ENCODE results near the gene CAPN8.

Gene CAPN8

GRCh38 chr1:223702735-223703667 is 37.5 kb upstream of the CAPN8 start:
- DNase-seq (ENCODE audit: low read depth in 2 of 2), result no peak

- DNase-seq (ENCODE audit: low read depth in 2 of 2), result peak in 1 of 2 donors; percentile 30
Observed at GRCh38 chr1:223700942-223701637, 35.6 kb upstream of the CAPN8 start.

- no peak for DNase-seq (ENCODE audit: low read depth in 2 of 2)
Observed at GRCh38 chr1:223700388-223700918, 35.0 kb upstream of the CAPN8 start.

GRCh38 chr1:223695941-223696340 is 30.4 kb upstream of the CAPN8 start:
- DNase-seq (ENCODE audit: low read depth in 2 of 2), result no peak

- no peak for DNase-seq (ENCODE audit: low read depth in 2 of 2)
Observed at GRCh38 chr1:223695014-223695548, 29.6 kb upstream of the CAPN8 start.

GRCh38 chr1:223691121-223691520 is 25.6 kb upstream of the CAPN8 start:
- no peak for DNase-seq (ENCODE audit: low read depth in 2 of 2)

- no peak for DNase-seq (ENCODE audit: low read depth in 2 of 2)
Observed at GRCh38 chr1:223684488-223684792, 18.9 kb upstream of the CAPN8 start.

- peak; percentile 22 to 26 for DNase-seq (ENCODE audit: low read depth in 2 of 2)
Observed at GRCh38 chr1:223683586-223684487, 18.3 kb upstream of the CAPN8 start.

GRCh38 chr1:223682502-223682901 is 17.0 kb upstream of the CAPN8 start:
- DNase-seq (ENCODE audit: low read depth in 2 of 2), result no peak

GRCh38 chr1:223680188-223680587 is 14.7 kb upstream of the CAPN8 start:
- DNase-seq (ENCODE audit: low read depth in 2 of 2), result no peak

- DNase-seq (ENCODE audit: low read depth in 2 of 2), result no peak
Observed at GRCh38 chr1:223678841-223679240, 13.3 kb upstream of the CAPN8 start.

- no peak for DNase-seq (ENCODE audit: low read depth in 2 of 2)
Observed at GRCh38 chr1:223674119-223674890, 8.8 kb upstream of the CAPN8 start.

- DNase-seq (ENCODE audit: low read depth in 2 of 2), result no peak
Observed at GRCh38 chr1:223670458-223671159, 5.1 kb upstream of the CAPN8 start.

- no peak for DNase-seq (ENCODE audit: low read depth in 2 of 2)
Observed at GRCh38 chr1:223669003-223669795, 3.7 kb upstream of the CAPN8 start.

- no peak for DNase-seq (ENCODE audit: low read depth in 2 of 2)
Observed at GRCh38 chr1:223667484-223668182, 2.1 kb upstream of the CAPN8 start.

- DNase-seq (ENCODE audit: low read depth in 2 of 2), result no peak
Observed at GRCh38 chr1:223664106-223664505, 1.4 kb downstream of the CAPN8 start.

GRCh38 chr1:223662943-223663342 is 2.6 kb downstream of the CAPN8 start:
- no peak for DNase-seq (ENCODE audit: low read depth in 2 of 2)

- DNase-seq (ENCODE audit: low read depth in 2 of 2), result no peak
Observed at GRCh38 chr1:223659711-223660110, 5.8 kb downstream of the CAPN8 start.

- DNase-seq (ENCODE audit: low read depth in 2 of 2), result no peak
Observed at GRCh38 chr1:223657978-223658377, 7.5 kb downstream of the CAPN8 start.

All from stimulated activated CD8-positive, alpha-beta memory T cell treated with anti-CD3 and anti-CD28 coated beads, Interleukin-15, amount 100 ng/mL, for 48 hours (primary cell).